Endothelial cell of hepatic sinusoid (primary cell): ENCODE results near the gene RNF207.

ENCODE experiments used
- in situ Hi-C: cut with HindIII; loops from 2 replicates; pipeline ENCODE4 v1.10.0; 2017; ENCODE audit warnings: low sequenced_read_pairs

RNF207 gene

GRCh38 chr1:6263716-6264115 is 57.8 kb downstream of the RNF207 start:
- in situ Hi-C loops = loop anchor here (5.0 kb wide), 1 partner anchor 69 kb away; no protein-coding TSS in a partner anchor

GRCh38 chr1:6265151-6265550 is 59.2 kb downstream of the RNF207 start:
- in situ Hi-C loops = no loop called here

GRCh38 chr1:6266641-6267040 is 60.7 kb downstream of the RNF207 start:
- in situ Hi-C loops = no loop called here

GRCh38 chr1:6267686-6268322 is 61.9 kb downstream of the RNF207 start:
- in situ Hi-C loops = no loop called here

- in situ Hi-C loops = no loop called here
These were observed 62.5 kb downstream of the RNF207 start for GRCh38 chr1:6268415-6268814.

GRCh38 chr1:6269296-6269695 is 63.4 kb downstream of the RNF207 start:
- in situ Hi-C loops = no loop called here

GRCh38 chr1:6269720-6270400 is 63.9 kb downstream of the RNF207 start:
- in situ Hi-C loops = no loop called here

GRCh38 chr1:6270401-6270800 is 64.5 kb downstream of the RNF207 start:
- in situ Hi-C loops = no loop called here
